Measurements from ENCODE around the gene SEMA5A. TPM values are rescaled to one million over a fixed set of nuclear protein-coding genes. Genes with fewer than 3 reads are reported as not detected.

Gene SEMA5A
- total RNA-seq, 1 donor from 2014 or later: 0.51 TPM

GRCh38 chr5:9054322-9054721 is 491.6 kb downstream of the SEMA5A start:
- no peak for DNase-seq
- Mint-ChIP-seq H3K27ac (ENCODE audit: unreplicated experiment) (no peak overlapping the region), H3K36me3 (ENCODE audit: unreplicated experiment) (no peaks in the 10 kb centered on the region), H3K9me3 (ENCODE audit: unreplicated experiment) (no peaks in the 10 kb centered on the region), H3K27me3 (ENCODE audit: unreplicated experiment) (no peaks in the 10 kb centered on the region), H3K4me3 (ENCODE audit: unreplicated experiment) (no peak overlapping the region), H3K4me1 (ENCODE audit: low read depth, unreplicated experiment) (peaks cover 9% of the 10 kb centered on the region)
- TF ChIP-seq CTCF (IDR thresholded peaks at IDR 0.05; ENCODE audit: partially characterized antibody, unreplicated experiment): no peak

- no peak overlapping the region for H3K27ac Mint-ChIP-seq (ENCODE audit: unreplicated experiment)
- no peaks in the 10 kb centered on the region for H3K9me3 Mint-ChIP-seq (ENCODE audit: unreplicated experiment)
- TF ChIP-seq CTCF (IDR thresholded peaks at IDR 0.05; ENCODE audit: partially characterized antibody, unreplicated experiment): no peak
- H3K27me3 Mint-ChIP-seq (ENCODE audit: unreplicated experiment): no peaks in the 10 kb centered on the region
- H3K36me3 Mint-ChIP-seq (ENCODE audit: unreplicated experiment): no peaks in the 10 kb centered on the region
- no peak overlapping the region for H3K4me3 Mint-ChIP-seq (ENCODE audit: unreplicated experiment)
- no peaks in the 10 kb centered on the region for H3K4me1 Mint-ChIP-seq (ENCODE audit: low read depth, unreplicated experiment)
- no peak for DNase-seq
These were observed 493.5 kb downstream of the SEMA5A start for GRCh38 chr5:9052421-9052820.

- H3K36me3 Mint-ChIP-seq (ENCODE audit: unreplicated experiment): no peaks in the 10 kb centered on the region
- TF ChIP-seq CTCF (IDR thresholded peaks at IDR 0.05; ENCODE audit: partially characterized antibody, unreplicated experiment): no peak
- H3K4me3 Mint-ChIP-seq (ENCODE audit: unreplicated experiment): no peak overlapping the region
- H3K27me3 Mint-ChIP-seq (ENCODE audit: unreplicated experiment): no peaks in the 10 kb centered on the region
- H3K27ac Mint-ChIP-seq (ENCODE audit: unreplicated experiment): no peak overlapping the region
- no peak for DNase-seq
- no peaks in the 10 kb centered on the region for H3K9me3 Mint-ChIP-seq (ENCODE audit: unreplicated experiment)
- no peaks in the 10 kb centered on the region for H3K4me1 Mint-ChIP-seq (ENCODE audit: low read depth, unreplicated experiment)
These were observed 494.1 kb downstream of the SEMA5A start for GRCh38 chr5:9051779-9052178.

- Mint-ChIP-seq H3K4me3 (ENCODE audit: unreplicated experiment) (no peak overlapping the region), H3K36me3 (ENCODE audit: unreplicated experiment) (no peaks in the 10 kb centered on the region), H3K4me1 (ENCODE audit: low read depth, unreplicated experiment) (no peaks in the 10 kb centered on the region), H3K9me3 (ENCODE audit: unreplicated experiment) (no peaks in the 10 kb centered on the region), H3K27me3 (ENCODE audit: unreplicated experiment) (no peaks in the 10 kb centered on the region), H3K27ac (ENCODE audit: unreplicated experiment) (no peak overlapping the region)
- DNase-seq: no peak
- TF ChIP-seq CTCF (IDR thresholded peaks at IDR 0.05; ENCODE audit: partially characterized antibody, unreplicated experiment): no peak
These were observed 497.9 kb downstream of the SEMA5A start for GRCh38 chr5:9047932-9048331.

GRCh38 chr5:9046756-9047481 is 499.0 kb downstream of the SEMA5A start:
- no peak for DNase-seq
- H3K9me3 Mint-ChIP-seq (ENCODE audit: unreplicated experiment): no peaks in the 10 kb centered on the region
- no peak overlapping the region for H3K4me3 Mint-ChIP-seq (ENCODE audit: unreplicated experiment)
- no peak overlapping the region for H3K27ac Mint-ChIP-seq (ENCODE audit: unreplicated experiment)
- H3K36me3 Mint-ChIP-seq (ENCODE audit: unreplicated experiment): no peaks in the 10 kb centered on the region
- H3K4me1 Mint-ChIP-seq (ENCODE audit: low read depth, unreplicated experiment): no peaks in the 10 kb centered on the region
- no peaks in the 10 kb centered on the region for H3K27me3 Mint-ChIP-seq (ENCODE audit: unreplicated experiment)
- no peak for TF ChIP-seq CTCF (IDR thresholded peaks at IDR 0.05; ENCODE audit: partially characterized antibody, unreplicated experiment)
